ENCODE data around the gene SLC12A5. TPM values are rescaled to one million over a fixed set of nuclear protein-coding genes. Genes with fewer than 3 reads are reported as not detected.

The SLC12A5 gene
- total RNA-seq, 1 donor from 2014 or later, result 2.1 TPM

- no peaks in the 10 kb centered on the region for H3K9me3 Mint-ChIP-seq (ENCODE audit: low read depth)
- no peak for DNase-seq (ENCODE audit: low spot score)
- H3K27me3 Mint-ChIP-seq (ENCODE audit: low read depth), result peaks cover 10% of the 10 kb centered on the region
- H3K27ac Mint-ChIP-seq (ENCODE audit: unreplicated experiment), result no peak overlapping the region
- H3K4me3 Mint-ChIP-seq (ENCODE audit: unreplicated experiment), result no peak overlapping the region
- no peak for TF ChIP-seq CTCF (IDR thresholded peaks at IDR 0.05)
- H3K36me3 Mint-ChIP-seq (ENCODE audit: low read depth), result peaks cover 49% of the 10 kb centered on the region
- peaks cover 20% of the 10 kb centered on the region for H3K4me1 Mint-ChIP-seq (ENCODE audit: low read depth)
These were observed 31.4 kb downstream of the SLC12A5 start for GRCh38 chr20:46060301-46060881.

- H3K36me3 Mint-ChIP-seq (ENCODE audit: low read depth), result peaks cover 55% of the 10 kb centered on the region
- DNase-seq (ENCODE audit: low spot score), result no peak
These were observed 32.0 kb downstream of the SLC12A5 start for GRCh38 chr20:46060975-46061374.

GRCh38 chr20:46062151-46062550 is 33.1 kb downstream of the SLC12A5 start:
- peaks cover 59% of the 10 kb centered on the region for H3K36me3 Mint-ChIP-seq (ENCODE audit: low read depth)
- TF ChIP-seq CTCF (IDR thresholded peaks at IDR 0.05), result no peak
- no peaks in the 10 kb centered on the region for H3K9me3 Mint-ChIP-seq (ENCODE audit: low read depth)

More at GRCh38 chr20:46060975-46061374, 32.0 kb downstream of the SLC12A5 start:
- Mint-ChIP-seq H3K27ac (ENCODE audit: unreplicated experiment) (no peak overlapping the region), H3K4me3 (ENCODE audit: unreplicated experiment) (no peak overlapping the region), H3K4me1 (ENCODE audit: low read depth) (peaks cover 20% of the 10 kb centered on the region), H3K9me3 (ENCODE audit: low read depth) (no peaks in the 10 kb centered on the region), H3K27me3 (ENCODE audit: low read depth) (peaks cover 7% of the 10 kb centered on the region)
- TF ChIP-seq CTCF (IDR thresholded peaks at IDR 0.05), result no peak

GRCh38 chr20:46062621-46063020 is 33.6 kb downstream of the SLC12A5 start:
- H3K27me3 Mint-ChIP-seq (ENCODE audit: low read depth), result no peaks in the 10 kb centered on the region
- peaks cover 20% of the 10 kb centered on the region for H3K4me1 Mint-ChIP-seq (ENCODE audit: low read depth)
- peak; percentile 64 for DNase-seq (ENCODE audit: low spot score)
- H3K4me3 Mint-ChIP-seq (ENCODE audit: unreplicated experiment), result no peak overlapping the region
- H3K27ac Mint-ChIP-seq (ENCODE audit: unreplicated experiment), result no peak overlapping the region
- no peaks in the 10 kb centered on the region for H3K9me3 Mint-ChIP-seq (ENCODE audit: low read depth)
- TF ChIP-seq CTCF (IDR thresholded peaks at IDR 0.05), result no peak
- H3K36me3 Mint-ChIP-seq (ENCODE audit: low read depth), result peaks cover 59% of the 10 kb centered on the region

More at GRCh38 chr20:46062151-46062550, 33.1 kb downstream of the SLC12A5 start:
- Mint-ChIP-seq H3K27ac (ENCODE audit: unreplicated experiment) (no peak overlapping the region), H3K4me1 (ENCODE audit: low read depth) (peaks cover 20% of the 10 kb centered on the region), H3K4me3 (ENCODE audit: unreplicated experiment) (no peak overlapping the region), H3K27me3 (ENCODE audit: low read depth) (peaks cover 2% of the 10 kb centered on the region)
- no peak for DNase-seq (ENCODE audit: low spot score)

- no peak overlapping the region for H3K27ac Mint-ChIP-seq (ENCODE audit: unreplicated experiment)
- H3K36me3 Mint-ChIP-seq (ENCODE audit: low read depth), result peaks cover 62% of the 10 kb centered on the region
- no peaks in the 10 kb centered on the region for H3K9me3 Mint-ChIP-seq (ENCODE audit: low read depth)
- H3K27me3 Mint-ChIP-seq (ENCODE audit: low read depth), result no peaks in the 10 kb centered on the region
- no peak for DNase-seq (ENCODE audit: low spot score)
- H3K4me3 Mint-ChIP-seq (ENCODE audit: unreplicated experiment), result no peak overlapping the region
- TF ChIP-seq CTCF (IDR thresholded peaks at IDR 0.05), result no peak
- peaks cover 18% of the 10 kb centered on the region for H3K4me1 Mint-ChIP-seq (ENCODE audit: low read depth)
These were observed 34.1 kb downstream of the SLC12A5 start for GRCh38 chr20:46063151-46063550.

All from chondrocyte (in vitro differentiated cells).